ENCODE data around the gene IGLON5.

The IGLON5 gene

DNA sequence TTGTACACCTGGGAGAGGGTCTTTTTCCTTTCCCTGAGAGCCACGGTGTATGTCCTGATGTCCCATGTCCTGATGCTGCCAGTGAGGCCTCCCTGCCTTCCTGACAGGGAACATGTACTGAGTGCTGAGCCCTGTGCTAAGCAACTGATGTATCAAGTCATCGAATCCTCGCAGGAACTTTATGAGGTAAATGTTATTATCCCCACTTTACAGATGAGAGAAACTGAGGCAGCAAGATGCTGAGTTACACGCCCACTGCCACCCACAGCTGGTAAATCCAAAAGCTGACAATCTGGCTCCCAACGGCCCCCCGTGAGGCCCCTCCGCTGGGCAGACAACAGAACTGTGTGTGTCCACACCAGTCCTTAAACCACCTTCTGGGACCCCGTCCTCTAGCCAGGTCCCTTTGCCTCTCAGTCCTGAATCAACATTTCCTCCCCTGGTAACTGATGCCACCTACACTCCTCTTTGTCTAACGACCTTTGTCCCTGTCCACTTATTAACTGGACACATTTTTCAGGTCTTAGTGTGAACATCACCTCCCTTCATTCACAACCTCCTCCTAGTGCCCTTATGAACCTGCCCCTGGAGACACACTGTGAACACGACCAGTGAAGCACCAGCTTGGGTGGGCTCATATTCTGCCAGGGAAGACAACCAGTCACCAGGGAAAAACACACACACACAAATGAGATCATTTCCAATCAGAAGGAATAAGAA, 35.9 kb downstream of the IGLON5 start:
- in situ Hi-C loops (cut with HindIII; ENCODE audit: low pct_unique_long_range_greater_than_20kb, low sequenced_read_pairs): no loop called here
- no peak for DNase-seq (ENCODE audit: low read depth in 1 of 2, low spot score in 1 of 2)
- TF ChIP-seq JUND (IDR thresholded peaks at IDR 0.05; ENCODE audit: low read depth): no peak

DNA sequence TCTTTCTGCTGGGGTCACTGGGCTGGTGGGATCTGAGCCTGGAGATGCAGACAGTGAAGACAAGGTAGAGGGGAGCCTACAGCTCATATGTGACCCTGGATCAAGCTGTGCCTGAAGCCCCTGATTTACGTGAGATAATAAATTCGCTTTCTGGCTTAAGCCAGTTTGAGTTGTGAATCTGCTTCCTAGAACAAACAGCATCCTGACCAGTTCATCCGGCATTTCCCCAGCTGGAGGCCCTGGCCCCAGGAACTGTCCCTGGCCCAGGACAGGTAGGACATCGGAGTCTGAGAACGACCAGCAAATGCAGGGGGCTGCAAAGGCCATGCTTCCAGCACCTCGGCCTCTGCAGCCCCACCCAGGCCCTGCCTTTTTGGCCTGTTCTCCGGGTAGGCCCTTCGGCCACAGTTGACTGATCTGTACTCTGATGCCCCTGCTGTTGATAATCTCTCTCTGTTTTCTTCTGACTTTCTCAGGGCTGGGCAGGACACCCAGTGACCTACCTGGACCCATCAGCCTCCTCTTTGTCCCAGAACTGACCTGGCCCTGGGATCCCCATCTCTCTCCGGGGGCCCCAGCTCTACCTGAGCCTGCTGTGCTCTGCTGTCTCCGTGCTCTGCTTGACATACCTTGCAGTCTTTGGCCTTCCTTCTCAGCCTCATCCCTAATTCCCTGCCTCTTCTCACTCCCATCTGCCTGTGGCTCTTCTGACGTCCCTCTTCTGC, 40.0 kb downstream of the IGLON5 start:
- TF ChIP-seq JUND (IDR thresholded peaks at IDR 0.05; ENCODE audit: low read depth): no peak
- no peak for DNase-seq (ENCODE audit: low read depth in 1 of 2, low spot score in 1 of 2)
- in situ Hi-C loops (cut with HindIII; ENCODE audit: low pct_unique_long_range_greater_than_20kb, low sequenced_read_pairs): no loop called here

DNA sequence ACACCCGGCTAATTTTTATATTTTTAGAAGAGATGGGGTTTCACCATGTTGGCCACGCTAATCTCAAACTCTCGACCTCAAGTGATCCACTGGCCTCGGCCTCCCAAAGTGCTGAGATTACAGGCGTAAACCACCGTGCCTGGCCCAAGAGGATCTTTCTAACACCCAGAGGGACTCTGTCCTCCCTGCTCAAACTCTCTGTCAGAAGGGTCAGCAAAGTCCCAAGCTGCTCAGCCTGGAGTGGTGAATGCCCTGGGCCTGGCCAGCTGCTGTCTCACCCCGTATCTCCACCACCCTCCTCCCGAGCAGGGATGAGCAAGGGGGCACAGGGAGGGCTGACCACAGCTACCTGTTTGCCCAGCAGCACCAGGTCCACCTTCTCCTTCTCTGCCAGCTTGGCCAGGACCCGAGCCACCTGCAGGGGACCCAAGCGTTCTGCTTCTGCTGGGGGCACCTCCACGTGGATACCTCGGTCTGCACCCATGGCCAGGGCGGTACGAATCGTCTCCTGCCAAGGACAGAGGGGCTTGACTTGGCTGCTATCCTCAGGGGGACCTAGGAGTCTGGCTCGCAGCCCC, 41.4 kb downstream of the IGLON5 start:
- TF ChIP-seq JUND (IDR thresholded peaks at IDR 0.05; ENCODE audit: low read depth): no peak
- no peak for DNase-seq (ENCODE audit: low read depth in 1 of 2, low spot score in 1 of 2)
- in situ Hi-C loops (cut with HindIII; ENCODE audit: low pct_unique_long_range_greater_than_20kb, low sequenced_read_pairs): no loop called here

DNA sequence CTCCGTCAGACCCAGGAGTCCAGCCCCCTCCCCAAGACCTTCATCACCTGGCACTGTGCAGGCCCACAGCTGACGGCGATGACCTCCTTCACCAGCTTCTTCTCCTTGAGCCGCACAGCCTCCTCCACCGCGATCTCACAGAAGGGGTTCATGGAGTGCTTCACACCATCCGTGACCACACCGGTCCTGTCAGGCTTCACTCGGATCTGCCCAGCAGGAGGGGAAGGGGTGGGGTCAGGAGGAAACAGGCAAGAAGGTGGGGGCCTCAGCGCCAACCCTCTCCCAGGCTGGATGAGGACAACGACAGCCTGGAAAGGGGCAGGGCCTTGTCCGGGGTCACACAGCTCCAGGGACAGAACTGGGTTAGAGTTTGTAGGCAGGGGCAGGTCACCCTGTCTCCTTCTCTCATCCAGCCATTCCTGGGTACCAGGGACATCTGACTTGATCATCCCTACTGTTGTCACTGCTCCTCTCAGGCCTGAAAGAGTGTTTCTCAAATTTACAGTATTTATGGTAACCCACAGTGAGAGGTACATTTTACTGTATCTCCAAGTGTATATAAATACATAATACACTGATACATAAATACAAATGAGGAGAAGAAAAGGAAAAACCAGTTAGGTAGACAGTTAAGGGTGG, 42.8 kb downstream of the IGLON5 start:
- in situ Hi-C loops (cut with HindIII; ENCODE audit: low pct_unique_long_range_greater_than_20kb, low sequenced_read_pairs): no loop called here
- DNase-seq (ENCODE audit: low read depth in 1 of 2, low spot score in 1 of 2): no peak
- TF ChIP-seq JUND (IDR thresholded peaks at IDR 0.05; ENCODE audit: low read depth): no peak

DNA sequence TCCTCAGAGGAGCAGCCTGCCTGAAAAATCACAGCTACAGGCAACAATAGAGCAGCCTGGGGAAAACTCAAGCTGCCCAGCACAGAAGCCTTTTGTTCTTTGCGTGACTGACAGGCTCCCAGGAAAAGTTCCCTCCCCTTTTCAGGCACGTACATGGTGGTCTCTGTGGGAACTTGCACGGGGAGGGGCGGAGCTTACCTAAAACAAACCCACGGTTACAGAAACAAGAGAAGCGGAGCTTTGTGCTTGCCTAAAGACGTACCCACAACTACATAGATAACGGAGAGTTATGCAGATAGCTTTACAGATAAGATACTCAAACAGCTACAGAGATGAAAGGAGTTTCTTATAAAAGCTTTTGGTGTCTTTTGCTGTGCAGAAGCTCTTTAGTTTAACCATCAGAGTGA, 43.3 kb downstream of the IGLON5 start:
- DNase-seq (ENCODE audit: low read depth in 1 of 2, low spot score in 1 of 2): no peak
- in situ Hi-C loops (cut with HindIII; ENCODE audit: low pct_unique_long_range_greater_than_20kb, low sequenced_read_pairs): no loop called here
- no peak for TF ChIP-seq JUND (IDR thresholded peaks at IDR 0.05; ENCODE audit: low read depth)

DNA sequence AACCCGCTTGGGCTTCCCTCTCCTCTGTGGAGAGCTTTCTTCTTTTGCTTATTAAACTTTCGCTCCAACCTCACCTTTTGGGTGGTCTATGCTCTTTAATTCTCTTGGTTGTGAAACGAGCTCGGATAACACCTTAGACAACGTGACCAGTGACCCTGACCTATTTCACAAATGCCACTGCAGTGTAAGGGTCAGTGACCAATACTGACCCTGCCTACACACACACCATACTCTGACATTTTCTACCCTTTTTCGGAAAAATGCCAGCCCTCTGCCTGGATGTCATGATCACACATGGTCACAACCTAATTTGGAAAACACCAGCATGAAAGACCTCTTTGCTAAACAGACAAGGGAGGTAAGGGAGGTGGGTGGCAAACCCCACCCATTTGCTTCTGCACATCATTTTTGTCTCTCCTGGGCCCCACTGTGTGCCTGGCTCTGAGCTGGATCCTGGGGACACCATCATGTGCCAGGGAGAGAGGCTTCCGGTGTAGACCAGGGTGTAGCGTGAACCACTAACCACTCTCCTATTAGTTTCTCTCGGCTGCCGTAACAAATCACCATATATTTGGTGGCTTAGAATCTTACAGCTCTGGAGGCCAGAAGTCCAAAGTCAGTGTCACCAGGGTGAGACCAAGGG, 44.8 kb downstream of the IGLON5 start:
- TF ChIP-seq JUND (IDR thresholded peaks at IDR 0.05; ENCODE audit: low read depth): no peak
- in situ Hi-C loops (cut with HindIII; ENCODE audit: low pct_unique_long_range_greater_than_20kb, low sequenced_read_pairs): no loop called here
- no peak for DNase-seq (ENCODE audit: low read depth in 1 of 2, low spot score in 1 of 2)

DNA sequence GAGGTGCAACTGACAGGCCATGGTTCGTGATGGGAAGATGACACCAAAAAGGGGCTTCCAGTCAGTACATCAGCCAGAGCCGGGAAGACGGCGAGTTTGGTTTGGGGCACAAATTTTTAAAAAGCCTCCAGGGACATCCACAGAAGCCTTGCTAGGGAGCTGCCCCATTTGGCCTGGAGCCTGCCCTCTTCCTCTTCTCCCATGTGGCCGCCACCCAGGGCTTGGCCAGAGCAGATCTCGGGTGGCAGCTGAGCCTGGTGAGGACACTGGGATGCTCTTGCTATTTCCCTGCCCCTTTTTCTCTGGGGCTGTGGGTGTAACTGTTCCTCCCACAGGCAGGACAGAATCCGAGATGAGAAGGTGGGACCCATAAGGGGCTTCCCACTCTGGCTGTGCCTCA, 46.5 kb downstream of the IGLON5 start:
- TF ChIP-seq JUND (IDR thresholded peaks at IDR 0.05; ENCODE audit: low read depth): no peak
- in situ Hi-C loops (cut with HindIII; ENCODE audit: low pct_unique_long_range_greater_than_20kb, low sequenced_read_pairs): no loop called here
- no peak for DNase-seq (ENCODE audit: low read depth in 1 of 2, low spot score in 1 of 2)

DNA sequence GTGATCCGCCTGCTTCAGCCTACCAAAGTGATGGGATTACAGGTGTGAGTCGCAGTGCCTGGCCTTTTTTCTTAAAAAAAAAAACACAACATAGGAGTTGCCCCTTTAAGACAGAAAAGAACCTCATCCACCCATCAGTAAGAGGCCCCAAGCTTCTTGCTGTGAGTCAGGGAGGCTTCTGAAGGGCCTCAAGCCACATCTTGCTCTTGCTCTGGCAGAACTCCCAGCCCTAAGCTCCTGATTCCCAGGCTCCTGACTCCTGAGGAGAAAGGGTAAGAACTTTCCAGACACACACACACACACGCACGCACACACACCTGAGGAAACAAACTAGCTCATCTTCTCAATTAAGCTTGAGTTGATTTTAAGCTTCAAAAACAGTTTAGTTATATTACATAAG, 47.9 kb downstream of the IGLON5 start:
- in situ Hi-C loops (cut with HindIII; ENCODE audit: low pct_unique_long_range_greater_than_20kb, low sequenced_read_pairs): no loop called here
- TF ChIP-seq JUND (IDR thresholded peaks at IDR 0.05; ENCODE audit: low read depth): no peak
- DNase-seq (ENCODE audit: low read depth in 1 of 2, low spot score in 1 of 2): no peak

DNA sequence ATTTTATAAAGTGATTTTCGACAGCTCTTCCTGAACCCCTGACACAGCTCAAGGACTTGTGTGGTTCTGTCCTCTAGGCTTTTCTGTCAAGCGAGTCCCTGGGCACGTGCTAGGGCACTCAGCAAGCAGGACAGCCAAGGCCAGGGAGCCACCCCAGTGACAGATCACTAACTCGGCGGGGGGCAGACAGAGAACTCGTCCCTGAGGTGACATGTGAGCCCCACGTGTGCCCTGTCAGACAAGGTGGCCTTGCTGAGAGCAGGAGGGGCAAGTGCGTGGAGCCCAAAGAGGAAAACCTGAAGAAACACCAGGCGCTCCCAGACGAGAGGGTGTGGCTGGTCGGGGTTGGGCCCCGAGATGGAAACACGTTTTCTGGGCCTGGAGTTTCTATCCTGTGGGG, 49.8 kb downstream of the IGLON5 start:
- DNase-seq (ENCODE audit: low read depth in 1 of 2, low spot score in 1 of 2): no peak
- in situ Hi-C loops (cut with HindIII; ENCODE audit: low pct_unique_long_range_greater_than_20kb, low sequenced_read_pairs): no loop called here
- TF ChIP-seq JUND (IDR thresholded peaks at IDR 0.05; ENCODE audit: low read depth): no peak

DNA sequence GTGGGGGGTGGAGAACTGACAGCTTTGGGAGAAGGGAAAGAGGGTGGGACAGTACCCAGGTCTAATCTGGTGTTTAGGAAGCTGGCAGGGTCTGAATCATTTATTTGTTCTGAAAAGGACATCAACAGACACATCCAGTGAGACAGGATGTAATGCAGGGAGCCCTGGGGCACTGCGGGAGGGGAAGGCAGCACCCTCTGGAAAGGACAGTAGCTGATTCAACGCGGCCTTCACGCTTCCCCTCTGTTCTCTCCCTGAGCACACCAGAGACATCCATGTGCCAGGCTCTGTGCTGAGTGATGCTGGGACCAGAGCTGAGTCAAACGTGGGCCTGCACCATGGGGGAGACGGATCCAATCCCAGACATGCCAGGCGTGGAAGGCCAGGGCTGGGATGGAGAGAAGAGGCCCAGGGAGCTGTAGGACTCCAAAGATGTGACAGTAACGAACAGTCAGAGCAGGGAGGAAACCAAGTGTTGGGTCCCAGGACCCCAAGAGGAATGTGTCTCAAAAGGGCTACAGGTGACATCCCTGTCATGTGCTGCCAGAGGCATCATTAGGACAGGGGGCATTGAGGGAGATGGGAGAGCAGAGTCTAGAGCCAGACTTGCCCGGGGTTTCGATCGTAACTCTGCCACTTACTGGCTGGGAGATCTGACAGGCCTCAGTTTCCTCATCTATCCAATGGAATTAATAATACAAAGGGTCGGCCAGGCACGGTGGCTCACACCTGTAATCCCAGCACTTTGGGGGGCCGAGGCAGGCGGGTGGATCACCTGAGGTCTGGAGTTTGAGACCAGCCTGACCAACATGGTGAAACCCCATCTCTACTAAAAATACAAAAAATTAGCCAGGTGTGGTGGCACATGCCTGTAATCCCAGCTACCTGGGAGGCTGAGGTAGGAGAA, 53.0 kb downstream of the IGLON5 start:
- in situ Hi-C loops (cut with HindIII; ENCODE audit: low pct_unique_long_range_greater_than_20kb, low sequenced_read_pairs): no loop called here
- TF ChIP-seq JUND (IDR thresholded peaks at IDR 0.05; ENCODE audit: low read depth): no peak
- DNase-seq (ENCODE audit: low read depth in 1 of 2, low spot score in 1 of 2): no peak

DNA sequence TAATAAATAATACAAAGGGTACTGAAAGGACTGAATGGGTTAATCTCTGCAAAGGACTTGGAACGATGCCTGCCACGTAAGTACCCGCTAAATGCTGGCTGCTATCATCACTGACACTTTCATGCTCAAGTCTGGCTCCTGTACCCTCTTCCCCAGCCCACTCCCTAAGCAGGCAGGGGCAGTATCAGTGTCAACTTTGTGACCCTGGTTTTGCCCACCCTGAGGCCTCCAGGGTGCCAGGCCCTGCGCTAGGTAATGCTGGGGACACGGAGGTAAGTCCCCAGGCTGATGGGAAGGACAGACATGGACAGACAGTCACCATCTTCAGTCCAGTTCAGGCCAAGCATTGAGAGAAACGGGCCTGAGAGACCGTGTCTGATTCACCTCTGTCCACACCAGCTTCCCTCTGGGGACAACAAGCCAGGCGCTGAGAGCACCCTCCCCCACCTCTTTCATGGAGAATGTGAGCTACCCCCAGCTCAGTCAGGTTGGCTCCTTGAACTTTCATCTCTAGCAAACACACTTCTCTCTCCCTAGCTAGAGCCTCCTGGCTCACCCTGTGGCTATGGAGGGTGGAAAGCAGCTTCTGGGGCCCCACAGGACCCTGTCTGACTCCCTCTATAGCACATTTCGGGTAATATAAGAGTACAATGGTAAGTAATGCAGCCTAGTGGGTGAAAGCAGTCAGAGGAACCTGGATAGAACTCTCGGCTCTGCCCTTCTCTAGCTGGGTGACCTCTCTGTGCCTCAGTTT, 53.9 kb downstream of the IGLON5 start:
- TF ChIP-seq JUND (IDR thresholded peaks at IDR 0.05; ENCODE audit: low read depth): no peak
- in situ Hi-C loops (cut with HindIII; ENCODE audit: low pct_unique_long_range_greater_than_20kb, low sequenced_read_pairs): no loop called here
- DNase-seq (ENCODE audit: low read depth in 1 of 2, low spot score in 1 of 2): peak in 1 of 2 experiments; percentile 28

Data from T47D (cell line).